ENCODE measurements around the gene CAV3.

The CAV3 gene

GRCh38 chr3:8762607-8763377 is 29.2 kb downstream of the CAV3 start:
- Histone ChIP-seq H3K4me1 (ENCODE audit: control insufficient read depth, insufficient read depth, low read length, poor library complexity, severe bottlenecking) (no peaks in the 10 kb centered on the region), H3K4me3 (ENCODE audit: extremely low read depth, insufficient read depth, low read length, poor library complexity, severe bottlenecking) (no peak overlapping the region), H3K9me3 (ENCODE audit: control insufficient read depth, low read length) (no peaks in the 10 kb centered on the region), H3K36me3 (ENCODE audit: control insufficient read depth, insufficient read depth, low read length) (no peaks in the 10 kb centered on the region), H3K27ac (ENCODE audit: low read depth, low read length, severe bottlenecking) (no peak overlapping the region)
- WGBS, 2 experiments (ENCODE audit: insufficient coverage in 2 of 2) = 81 to 91% methylated on average over 9 to 10 of the region's 11 CpGs

GRCh38 chr3:8764528-8764927 is 30.9 kb downstream of the CAV3 start:
- WGBS, 2 experiments (ENCODE audit: insufficient coverage in 2 of 2) = 92 to 93% methylated on average over 3 to 5 of the region's 6 CpGs
- Histone ChIP-seq H3K4me3 (ENCODE audit: extremely low read depth, insufficient read depth, low read length, poor library complexity, severe bottlenecking) (no peak overlapping the region), H3K4me1 (ENCODE audit: control insufficient read depth, insufficient read depth, low read length, poor library complexity, severe bottlenecking) (peaks cover 4% of the 10 kb centered on the region), H3K27ac (ENCODE audit: low read depth, low read length, severe bottlenecking) (no peak overlapping the region), H3K36me3 (ENCODE audit: control insufficient read depth, insufficient read depth, low read length) (no peaks in the 10 kb centered on the region), H3K9me3 (ENCODE audit: control insufficient read depth, low read length) (no peaks in the 10 kb centered on the region)

- Histone ChIP-seq H3K27ac (ENCODE audit: low read depth, low read length, severe bottlenecking) (no peak overlapping the region), H3K4me3 (ENCODE audit: extremely low read depth, insufficient read depth, low read length, poor library complexity, severe bottlenecking) (no peak overlapping the region), H3K36me3 (ENCODE audit: control insufficient read depth, insufficient read depth, low read length) (no peaks in the 10 kb centered on the region), H3K9me3 (ENCODE audit: control insufficient read depth, low read length) (no peaks in the 10 kb centered on the region), H3K4me1 (ENCODE audit: control insufficient read depth, insufficient read depth, low read length, poor library complexity, severe bottlenecking) (peaks cover 4% of the 10 kb centered on the region)
- 89 to 92% methylated on average over 3 of the region's 4 CpGs for WGBS, 2 experiments (ENCODE audit: insufficient coverage in 2 of 2)
Measured at GRCh38 chr3:8765528-8765927, 31.9 kb downstream of the CAV3 start.

- peaks cover 4% of the 10 kb centered on the region for H3K4me1 ChIP-seq (ENCODE audit: control insufficient read depth, insufficient read depth, low read length, poor library complexity, severe bottlenecking)
- H3K4me3 ChIP-seq (ENCODE audit: extremely low read depth, insufficient read depth, low read length, poor library complexity, severe bottlenecking) = no peak overlapping the region
- H3K36me3 ChIP-seq (ENCODE audit: control insufficient read depth, insufficient read depth, low read length) = no peaks in the 10 kb centered on the region
- H3K9me3 ChIP-seq (ENCODE audit: control insufficient read depth, low read length) = no peaks in the 10 kb centered on the region
- WGBS, 2 experiments (ENCODE audit: insufficient coverage in 2 of 2) = 82% methylated on average over 1 of the region's 2 CpGs; no CpG with 5 or more reads in 1 of the 2 experiments
- H3K27ac ChIP-seq (ENCODE audit: low read depth, low read length, severe bottlenecking) = no peak overlapping the region
Measured at GRCh38 chr3:8766148-8766547, 32.5 kb downstream of the CAV3 start.

- H3K27ac ChIP-seq (ENCODE audit: low read depth, low read length, severe bottlenecking) = no peak overlapping the region
- no peaks in the 10 kb centered on the region for H3K9me3 ChIP-seq (ENCODE audit: control insufficient read depth, low read length)
- H3K4me3 ChIP-seq (ENCODE audit: extremely low read depth, insufficient read depth, low read length, poor library complexity, severe bottlenecking) = no peak overlapping the region
- peaks cover 4% of the 10 kb centered on the region for H3K4me1 ChIP-seq (ENCODE audit: control insufficient read depth, insufficient read depth, low read length, poor library complexity, severe bottlenecking)
- WGBS, 2 experiments (ENCODE audit: insufficient coverage in 2 of 2) = 81 to 84% methylated on average over 37 of the region's 37 CpGs
- H3K36me3 ChIP-seq (ENCODE audit: control insufficient read depth, insufficient read depth, low read length) = no peaks in the 10 kb centered on the region
Measured at GRCh38 chr3:8767256-8767666, 33.7 kb downstream of the CAV3 start.

- Histone ChIP-seq H3K27ac (ENCODE audit: low read depth, low read length, severe bottlenecking) (no peak overlapping the region), H3K9me3 (ENCODE audit: control insufficient read depth, low read length) (no peaks in the 10 kb centered on the region), H3K36me3 (ENCODE audit: control insufficient read depth, insufficient read depth, low read length) (no peaks in the 10 kb centered on the region), H3K4me3 (ENCODE audit: extremely low read depth, insufficient read depth, low read length, poor library complexity, severe bottlenecking) (no peak overlapping the region), H3K4me1 (ENCODE audit: control insufficient read depth, insufficient read depth, low read length, poor library complexity, severe bottlenecking) (peaks cover 4% of the 10 kb centered on the region)
- WGBS, 2 experiments (ENCODE audit: insufficient coverage in 2 of 2) = 16 to 20% methylated on average over 63 to 65 of the region's 74 CpGs
Measured at GRCh38 chr3:8767667-8768363, 34.2 kb downstream of the CAV3 start.

- 18 to 21% methylated on average over 28 to 29 of the region's 36 CpGs for WGBS, 2 experiments (ENCODE audit: insufficient coverage in 2 of 2)
- no peaks in the 10 kb centered on the region for H3K9me3 ChIP-seq (ENCODE audit: control insufficient read depth, low read length)
- no peaks in the 10 kb centered on the region for H3K36me3 ChIP-seq (ENCODE audit: control insufficient read depth, insufficient read depth, low read length)
- H3K27ac ChIP-seq (ENCODE audit: low read depth, low read length, severe bottlenecking) = no peak overlapping the region
- H3K4me3 ChIP-seq (ENCODE audit: extremely low read depth, insufficient read depth, low read length, poor library complexity, severe bottlenecking) = peak overlapping the region; percentile 18
- H3K4me1 ChIP-seq (ENCODE audit: control insufficient read depth, insufficient read depth, low read length, poor library complexity, severe bottlenecking) = peaks cover 4% of the 10 kb centered on the region
Measured at GRCh38 chr3:8768364-8769087, 34.9 kb downstream of the CAV3 start.

GRCh38 chr3:8769088-8769822 is 35.7 kb downstream of the CAV3 start, which contains the start of gene OXTR:
Gene OXTR, minus strand, starts transcription at chr3:8769613. Its CDS starts 1,426 bp downstream, at chr3:8768187.
- 6 to 10% methylated on average over 30 to 48 of the region's 53 CpGs for WGBS, 2 experiments (ENCODE audit: insufficient coverage in 2 of 2)
- Histone ChIP-seq H3K4me3 (ENCODE audit: extremely low read depth, insufficient read depth, low read length, poor library complexity, severe bottlenecking) (peak within 1 kb of the TSS; percentile 18), H3K27ac (ENCODE audit: low read depth, low read length, severe bottlenecking) (no peak within 1 kb of the TSS), H3K4me1 (ENCODE audit: control insufficient read depth, insufficient read depth, low read length, poor library complexity, severe bottlenecking) (peaks cover 4% of the 10 kb centered on the region), H3K36me3 (ENCODE audit: control insufficient read depth, insufficient read depth, low read length) (no peaks in the 10 kb centered on the region), H3K9me3 (ENCODE audit: control insufficient read depth, low read length) (no peaks in the 10 kb centered on the region)

GRCh38 chr3:8773941-8774542 is 40.4 kb downstream of the CAV3 start:
- Histone ChIP-seq H3K4me3 (ENCODE audit: extremely low read depth, insufficient read depth, low read length, poor library complexity, severe bottlenecking) (no peak overlapping the region), H3K4me1 (ENCODE audit: control insufficient read depth, insufficient read depth, low read length, poor library complexity, severe bottlenecking) (no peaks in the 10 kb centered on the region), H3K9me3 (ENCODE audit: control insufficient read depth, low read length) (no peaks in the 10 kb centered on the region), H3K36me3 (ENCODE audit: control insufficient read depth, insufficient read depth, low read length) (no peaks in the 10 kb centered on the region), H3K27ac (ENCODE audit: low read depth, low read length, severe bottlenecking) (no peak overlapping the region)
- WGBS, 2 experiments (ENCODE audit: insufficient coverage in 2 of 2) = 91 to 97% methylated on average over 3 to 4 of the region's 5 CpGs

GRCh38 chr3:8775181-8775580 is 41.6 kb downstream of the CAV3 start:
- no peaks in the 10 kb centered on the region for H3K9me3 ChIP-seq (ENCODE audit: control insufficient read depth, low read length)
- 80 to 81% methylated on average over 5 of the region's 5 CpGs for WGBS, 2 experiments (ENCODE audit: insufficient coverage in 2 of 2)
- no peak overlapping the region for H3K4me3 ChIP-seq (ENCODE audit: extremely low read depth, insufficient read depth, low read length, poor library complexity, severe bottlenecking)
- H3K36me3 ChIP-seq (ENCODE audit: control insufficient read depth, insufficient read depth, low read length) = no peaks in the 10 kb centered on the region
- H3K4me1 ChIP-seq (ENCODE audit: control insufficient read depth, insufficient read depth, low read length, poor library complexity, severe bottlenecking) = no peaks in the 10 kb centered on the region
- H3K27ac ChIP-seq (ENCODE audit: low read depth, low read length, severe bottlenecking) = no peak overlapping the region
